HCT116 (cell line): ENCODE results near the gene IQCK. TPM values are rescaled to one million over a fixed set of nuclear protein-coding genes. Genes with fewer than 3 reads are reported as not detected.

ENCODE experiments used
- ATAC-seq: fragments of 200-7000 bp; cut with Tn5 transposase; 2 replicates; pipeline ENCODE4 v1.9.1; 2020; ENCODE audit warnings: mild to moderate bottlenecking, moderate library complexity
- BruUV-seq: library from RNA; stranded (reverse); fragments of 400-500 nt; replicated peaks from 2 replicates; lab custom pipeline; 2021; lab: Mats Ljungman, UMichigan
- CTCF ChIA-PET: fragments of 300-600 bp; sonication (Branson Sonifier 250); formaldehyde crosslinking; loops from one replicate; lab custom pipeline; 2021; ENCODE audit warnings: antibody characterized with exemption; lab: Charles Lee
- POLR2A ChIA-PET: fragments of 300-600, 350-600 bp; sonication (Branson Sonifier 250); formaldehyde crosslinking; loops from one replicate; lab custom pipeline; 2021; ENCODE audit warnings: antibody characterized with exemption; lab: Charles Lee
- RAD21 ChIA-PET, 2 experiments: fragments of 300-600 bp; sonication (Branson Sonifier 250); formaldehyde crosslinking; loops; one replicate each; lab custom pipeline; 2023; ENCODE audit warnings: low total read pairs in 2 of 2; ENCODE audit not compliant: uncharacterized antibody in 2 of 2, unreplicated experiment in 2 of 2, low non-redundant PET in 1 of 2; lab: Charles Lee
- DNase-seq: peaks from one replicate; pipeline ENCODE4 v3.0.0-alpha.2; 2010; ENCODE audit warnings: low read depth, low spot score
- H2AFZ ChIP-seq: fragments of 200-600 bp; shearing (Covaris generic), sonication (generic); 2 replicates; pipeline ENCODE4 v1.6.1; 2017; ENCODE audit warnings: low read depth, mixed run types, mixed read lengths, antibody characterized with exemption, low read length; ENCODE audit not compliant: poor library complexity, severe bottlenecking
- H3K27ac ChIP-seq: 2 replicates; pipeline ENCODE4 v1.5.1; 2012; ENCODE audit warnings: low read depth, low read length
- H3K27me3 ChIP-seq: fragments of 200-600 bp; sonication (generic); 2 replicates; pipeline ENCODE4 v1.6.1; 2016; ENCODE audit warnings: mixed run types, low read length, mixed read lengths; ENCODE audit not compliant: insufficient read depth
- H3K36me3 ChIP-seq, 2 experiments: fragments of 200-500 bp in 1 of 2; fragments of 200-600 bp in 1 of 2; sonication (Bioruptor generic) in 1 of 2; sonication (generic) in 1 of 2; 2 replicates each; pipeline versions ENCODE4 v1.5.1 to v1.6.1; 2014 to 2016; ENCODE audit warnings: low read length in 2 of 2, inconsistent platforms in 1 of 2, mixed read lengths in 1 of 2, mixed run types in 1 of 2; ENCODE audit not compliant: insufficient read depth in 2 of 2, control insufficient read depth in 1 of 2
- H3K4me1 ChIP-seq, 2 experiments: fragments of 200-600 bp in 1 of 2; sonication (generic) in 1 of 2; 2 replicates each; pipeline versions ENCODE4 v1.5.1 to v1.6.1; 2012 to 2017; ENCODE audit warnings: low read length in 2 of 2, inconsistent platforms in 1 of 2, mild to moderate bottlenecking in 1 of 2, mixed read lengths in 1 of 2, mixed run types in 1 of 2, moderate library complexity in 1 of 2; ENCODE audit not compliant: insufficient read depth in 2 of 2, control insufficient read depth in 1 of 2
- H3K4me2 ChIP-seq: fragments of 200-600 bp; sonication (generic); 2 replicates; pipeline ENCODE4 v1.6.1; 2017; ENCODE audit warnings: mixed run types, low read length, mixed read lengths
- H3K4me3 ChIP-seq, 2 experiments: fragments of 200-600 bp in 1 of 2; sonication (generic) in 1 of 2; replicated peaks in 1 of 2; 2 replicates each; pipeline ENCODE4 v1.5.1; 2011 to 2016; ENCODE audit warnings: low read length in 2 of 2, control low read depth in 1 of 2, low read depth in 1 of 2, mild to moderate bottlenecking in 1 of 2, mixed read lengths in 1 of 2, mixed run types in 1 of 2
- H3K79me2 ChIP-seq: fragments of 200-600 bp; sonication (generic); 2 replicates; pipeline ENCODE4 v1.6.1; 2017; ENCODE audit warnings: mild to moderate bottlenecking, mixed run types, low read length, moderate library complexity, mixed read lengths; ENCODE audit not compliant: insufficient read depth
- H3K9ac ChIP-seq: fragments of 200-600 bp; sonication (generic); 2 replicates; pipeline ENCODE4 v1.6.1; 2016; ENCODE audit warnings: low read length, mixed read lengths
- H3K9me2 ChIP-seq: fragments of 200-600 bp; sonication (generic), shearing (Covaris generic); 2 replicates; pipeline ENCODE4 v1.6.1; 2017; ENCODE audit warnings: mixed run types, mild to moderate bottlenecking, moderate library complexity; ENCODE audit not compliant: insufficient read depth
- H3K9me3 ChIP-seq, 2 experiments: fragments of 200-500 bp in 1 of 2; fragments of 200-600 bp in 1 of 2; sonication (Bioruptor generic) in 1 of 2; sonication (generic) in 1 of 2; 2 replicates each; pipeline ENCODE4 v1.6.1; 2014 to 2017; ENCODE audit warnings: low read length in 2 of 2, mixed read lengths in 2 of 2, inconsistent platforms in 1 of 2, low read depth in 1 of 2, mild to moderate bottlenecking in 1 of 2, mixed run types in 1 of 2, moderate library complexity in 1 of 2; ENCODE audit not compliant: control insufficient read depth in 1 of 2, insufficient read depth in 1 of 2
- H4K20me1 ChIP-seq: fragments of 200-600 bp; sonication (generic), shearing (Covaris generic); 2 replicates; pipeline ENCODE4 v1.6.1; 2017; ENCODE audit warnings: mixed run types, mild to moderate bottlenecking, moderate library complexity; ENCODE audit not compliant: insufficient read depth
- CBX3 ChIP-seq: IDR thresholded peaks from 2 replicates; pipeline ENCODE4 v1.6.1; 2012; ENCODE audit warnings: low read depth
- ELF1 ChIP-seq: IDR thresholded peaks from 2 replicates; pipeline ENCODE4 v1.6.1; 2012; ENCODE audit warnings: low read depth, borderline replicate concordance
- EZH2 ChIP-seq: fragments of 200-600 bp; sonication (generic); IDR thresholded peaks from 2 replicates; pipeline ENCODE4 v1.6.1; 2017; ENCODE audit warnings: antibody characterized with exemption, mixed run types
- EZH2phosphoT487 ChIP-seq: fragments of 200-600 bp; IDR thresholded peaks from 2 replicates; pipeline ENCODE4 v1.6.1; 2018; ENCODE audit warnings: antibody characterized with exemption, borderline replicate concordance
- SP1 ChIP-seq: IDR thresholded peaks from 2 replicates; pipeline ENCODE4 v1.6.1; 2012; ENCODE audit warnings: low read depth
- intact Hi-C: fragments of 100-400 bp; cut with micrococcal nuclease; formaldehyde crosslinking; loops from 2 replicates; pipeline ENCODE4 v1.10.0; 2022
- total RNA-seq: library from RNA; stranded (reverse); gene quantifications from one replicate; pipeline ENCODE4 v1.2.1, GENCODE V29; 2021; ENCODE audit not compliant: unreplicated experiment
- TF ChIP-seq, protein P1 (sequence below): IDR thresholded peaks from 2 replicates; pipeline ENCODE4 v1.6.1; 2012

Gene IQCK
- total RNA-seq, 1 experiment from 2014 or later: 11.8 TPM

DNA sequence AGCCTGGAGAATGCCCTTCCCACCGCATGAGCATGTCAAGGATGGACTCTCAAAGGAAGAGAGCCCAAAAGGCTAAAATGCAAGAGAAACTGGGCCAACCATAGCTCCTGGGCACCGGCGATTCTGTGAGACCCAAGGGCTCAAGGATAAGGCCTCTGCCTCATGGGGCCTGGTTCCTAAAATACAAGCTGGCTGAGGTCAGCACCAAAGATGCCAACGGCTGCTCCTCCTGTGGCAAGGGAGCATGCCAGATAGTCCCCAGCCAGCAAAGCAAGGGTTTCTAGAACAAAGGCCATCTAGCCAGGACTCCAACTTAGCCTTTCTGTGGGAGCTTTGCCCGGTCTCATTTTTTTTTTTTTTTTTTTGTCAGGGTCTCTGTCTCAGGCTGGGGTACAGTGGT, 146.5 kb downstream of the IQCK start:
- TF ChIP-seq SP1 (no peak), EZH2 (no peak)
- Histone ChIP-seq H2AFZ (no peak overlapping the region), H3K4me3 (no peak overlapping the region), H3K9me2 (no peaks in the 10 kb centered on the region), H3K9ac (no peak overlapping the region), H3K4me1 (no peaks in the 10 kb centered on the region), H3K27me3 (no peaks in the 10 kb centered on the region), H3K4me2 (no peak overlapping the region), H3K36me3 (no peaks in the 10 kb centered on the region), H4K20me1 (no peaks in the 10 kb centered on the region), H3K27ac (no peak overlapping the region), H3K9me3 (no peaks in the 10 kb centered on the region), H3K79me2 (no peaks in the 10 kb centered on the region)
- ChIA-PET CTCF (interaction anchor here (2.2 kb wide), 1 partner anchor 281 kb away, joined by 7 read pairs; no protein-coding TSS in a partner anchor), RAD21 (no interaction called here), POLR2A (no interaction called here)
- BruUV-seq: no TSS peak
- no peak for ATAC-seq
- intact Hi-C loops: no loop called here
- DNase-seq: no peak

DNA sequence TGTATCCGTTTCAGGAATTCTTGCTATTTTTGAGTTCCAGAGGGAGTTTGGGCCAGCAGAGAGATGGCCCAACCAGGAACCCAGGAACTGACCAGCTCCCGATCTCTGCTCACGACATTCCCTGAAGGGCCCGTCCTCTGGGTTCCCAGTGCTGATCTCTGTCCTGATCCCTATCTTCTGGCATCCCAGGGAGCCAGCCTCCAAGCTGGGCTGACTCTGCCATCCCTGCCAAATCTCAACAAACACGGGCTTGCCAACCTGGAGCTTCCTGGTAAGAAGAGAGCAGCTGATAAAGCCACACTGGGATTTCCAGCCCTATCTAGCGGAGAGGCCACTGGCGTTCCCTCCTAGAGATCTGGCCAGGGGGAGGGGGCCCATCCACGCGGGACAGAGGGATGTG, 150.3 kb downstream of the IQCK start:
- no peak overlapping the region for H3K27ac ChIP-seq
- ChIA-PET CTCF (no interaction called here), RAD21 (no interaction called here), POLR2A (no interaction called here)
- intact Hi-C loops: no loop called here
- no peaks in the 10 kb centered on the region for H3K79me2 ChIP-seq
- no peak overlapping the region for H3K4me2 ChIP-seq
- no peaks in the 10 kb centered on the region for H3K9me2 ChIP-seq
- no peak overlapping the region for H2AFZ ChIP-seq
- H3K27me3 ChIP-seq: no peaks in the 10 kb centered on the region
- no peak for DNase-seq
- no peaks in the 10 kb centered on the region for H3K4me1 ChIP-seq
- H3K9me3 ChIP-seq: no peaks in the 10 kb centered on the region
- ATAC-seq: no peak
- no peak overlapping the region for H3K9ac ChIP-seq
- BruUV-seq: no TSS peak
- H3K4me3 ChIP-seq: no peak overlapping the region
- no peaks in the 10 kb centered on the region for H3K36me3 ChIP-seq
- H4K20me1 ChIP-seq: no peaks in the 10 kb centered on the region
- no peak for TF ChIP-seq CBX3
- TF ChIP-seq, protein P1, sequence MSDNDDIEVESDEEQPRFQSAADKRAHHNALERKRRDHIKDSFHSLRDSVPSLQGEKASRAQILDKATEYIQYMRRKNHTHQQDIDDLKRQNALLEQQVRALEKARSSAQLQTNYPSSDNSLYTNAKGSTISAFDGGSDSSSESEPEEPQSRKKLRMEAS: no peak
- no peak for TF ChIP-seq EZH2phosphoT487
- TF ChIP-seq ELF1: no peak
- TF ChIP-seq, all 23 proteins: peak for 0
